ENCODE data around the gene GMIP.

GMIP gene

DNA sequence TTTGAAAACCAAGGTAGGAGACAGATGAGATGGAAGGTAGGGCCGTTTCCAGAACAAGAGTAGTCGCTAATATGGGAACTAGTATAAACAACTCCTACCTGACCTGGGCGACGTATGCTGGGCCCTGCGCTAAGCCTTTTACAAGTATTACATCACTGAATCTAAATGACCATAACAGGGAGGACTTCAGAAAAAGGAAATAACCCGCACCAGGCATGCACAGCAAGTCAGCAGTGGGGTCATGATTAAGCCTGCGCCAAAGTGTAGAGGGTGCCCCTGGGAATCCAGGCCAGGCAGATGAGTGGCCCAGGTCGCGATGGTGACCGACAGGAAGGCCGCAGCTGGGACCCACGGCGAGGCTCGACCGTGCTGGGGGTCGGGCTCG is 19.4 kb upstream of the GMIP start:
- TF ChIP-seq, protein P1, sequence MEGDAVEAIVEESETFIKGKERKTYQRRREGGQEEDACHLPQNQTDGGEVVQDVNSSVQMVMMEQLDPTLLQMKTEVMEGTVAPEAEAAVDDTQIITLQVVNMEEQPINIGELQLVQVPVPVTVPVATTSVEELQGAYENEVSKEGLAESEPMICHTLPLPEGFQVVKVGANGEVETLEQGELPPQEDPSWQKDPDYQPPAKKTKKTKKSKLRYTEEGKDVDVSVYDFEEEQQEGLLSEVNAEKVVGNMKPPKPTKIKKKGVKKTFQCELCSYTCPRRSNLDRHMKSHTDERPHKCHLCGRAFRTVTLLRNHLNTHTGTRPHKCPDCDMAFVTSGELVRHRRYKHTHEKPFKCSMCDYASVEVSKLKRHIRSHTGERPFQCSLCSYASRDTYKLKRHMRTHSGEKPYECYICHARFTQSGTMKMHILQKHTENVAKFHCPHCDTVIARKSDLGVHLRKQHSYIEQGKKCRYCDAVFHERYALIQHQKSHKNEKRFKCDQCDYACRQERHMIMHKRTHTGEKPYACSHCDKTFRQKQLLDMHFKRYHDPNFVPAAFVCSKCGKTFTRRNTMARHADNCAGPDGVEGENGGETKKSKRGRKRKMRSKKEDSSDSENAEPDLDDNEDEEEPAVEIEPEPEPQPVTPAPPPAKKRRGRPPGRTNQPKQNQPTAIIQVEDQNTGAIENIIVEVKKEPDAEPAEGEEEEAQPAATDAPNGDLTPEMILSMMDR (IDR thresholded peaks at IDR 0.05; ENCODE audit: extremely low read depth, missing control alignments): no peak
- no peak for DNase-seq (ENCODE audit: low spot score)

DNA sequence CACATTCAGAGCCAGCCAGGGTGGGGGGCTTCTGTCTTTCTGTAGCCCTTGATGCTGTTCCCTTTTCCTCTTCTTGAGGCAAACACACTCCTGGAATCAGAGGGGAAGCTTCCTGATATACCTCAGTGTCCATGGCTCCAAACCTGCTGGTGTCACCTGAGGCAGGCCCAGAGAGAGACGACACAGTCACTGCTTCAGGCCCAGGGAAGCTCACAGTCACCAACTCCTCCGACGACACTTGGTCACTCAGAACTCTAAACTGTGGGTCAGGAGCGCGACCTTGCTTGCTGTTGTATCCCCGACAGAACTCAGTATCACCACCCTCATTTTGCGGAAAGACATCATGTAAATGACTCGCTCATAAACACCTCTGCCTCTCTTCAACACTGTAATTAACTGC is 18.9 kb upstream of the GMIP start:
- TF ChIP-seq, protein P1 (IDR thresholded peaks at IDR 0.05; ENCODE audit: extremely low read depth, missing control alignments): no peak
- DNase-seq (ENCODE audit: low spot score): no peak

DNA sequence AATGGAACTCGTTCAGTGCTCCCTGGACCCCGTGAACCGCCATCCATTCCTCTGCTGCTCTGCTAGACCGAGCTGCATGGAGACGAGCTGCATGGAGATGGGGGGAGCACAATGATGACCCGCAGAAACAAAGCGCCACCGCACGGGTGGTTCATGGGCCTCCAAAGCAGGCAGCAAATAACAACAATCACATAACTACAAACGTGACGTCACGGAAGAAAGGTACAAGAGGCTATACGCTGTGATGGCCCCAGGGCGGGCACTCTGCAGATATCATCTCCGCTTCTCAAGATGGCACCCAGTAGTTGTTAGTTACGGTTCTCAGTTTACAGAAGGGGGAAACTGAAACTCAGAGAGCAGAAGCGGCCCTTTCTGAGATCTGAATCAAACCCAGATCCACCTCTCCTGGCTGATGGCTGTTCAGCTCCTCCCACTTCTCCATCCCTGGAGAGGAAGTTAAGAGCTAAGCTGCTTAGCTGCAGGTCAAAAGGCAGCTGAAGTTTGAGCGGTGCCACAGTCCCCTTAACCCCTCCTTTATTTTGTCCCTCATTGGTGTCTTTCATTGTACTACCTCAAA is 18.3 kb upstream of the GMIP start:
- peak; percentile 84 for DNase-seq (ENCODE audit: low spot score)
- TF ChIP-seq, protein P1 (IDR thresholded peaks at IDR 0.05; ENCODE audit: extremely low read depth, missing control alignments): no peak

DNA sequence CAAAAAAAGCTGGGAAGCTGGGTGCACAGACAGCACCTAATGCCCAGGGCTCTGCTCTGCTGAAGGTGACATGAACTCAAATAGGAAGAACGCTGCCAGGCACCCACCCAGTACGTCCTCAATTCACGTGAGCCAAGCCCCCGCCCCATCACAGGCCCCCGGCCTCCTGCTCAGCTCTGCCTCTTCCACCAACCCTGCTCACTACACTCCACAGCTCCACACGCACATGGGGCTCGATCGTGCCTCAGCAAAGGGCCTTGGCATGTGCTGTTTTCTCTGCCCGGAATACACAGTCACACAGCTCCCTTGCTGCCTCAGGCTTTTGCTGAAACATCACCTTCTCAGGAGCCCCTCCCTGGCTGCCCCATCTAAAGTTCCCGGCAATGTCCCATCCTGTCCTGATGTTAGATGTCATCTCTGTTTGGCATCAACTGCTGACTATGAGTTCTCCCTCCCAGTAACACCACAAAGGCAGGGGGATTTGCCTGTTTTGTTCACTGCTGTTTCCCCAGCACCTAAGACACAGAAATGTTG is 17.8 kb upstream of the GMIP start:
- TF ChIP-seq, protein P1 (IDR thresholded peaks at IDR 0.05; ENCODE audit: extremely low read depth, missing control alignments): no peak
- no peak for DNase-seq (ENCODE audit: low spot score)

DNA sequence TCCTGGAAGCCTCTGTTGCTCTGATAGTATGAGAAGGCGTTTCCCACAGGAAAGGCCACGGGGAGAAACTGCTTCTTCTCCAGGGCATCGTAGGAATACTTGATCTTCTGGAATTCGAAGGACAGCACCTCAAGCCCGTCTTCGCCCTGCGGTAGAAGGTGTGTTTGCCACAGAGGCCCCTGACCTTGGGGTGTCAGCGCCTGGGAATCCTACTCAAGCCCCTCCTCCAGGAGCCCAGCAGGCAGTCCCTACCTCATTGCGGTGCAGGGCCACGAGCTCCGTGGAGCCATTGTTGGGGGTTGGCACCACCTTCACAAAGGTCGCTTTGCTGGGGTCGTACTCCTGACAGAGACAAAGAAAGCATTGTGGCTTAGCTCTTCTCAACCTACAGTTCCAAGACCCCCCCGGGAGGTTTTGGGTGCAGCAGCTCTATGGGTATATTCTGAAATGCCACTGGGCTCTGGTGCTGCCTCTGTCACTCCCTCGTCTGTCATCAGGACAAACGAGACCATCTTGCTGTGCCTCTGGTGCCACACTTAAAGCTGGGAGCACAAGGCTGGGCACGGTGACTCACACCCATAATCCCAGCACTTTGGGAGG is 16.3 kb upstream of the GMIP start:
- no peak for DNase-seq (ENCODE audit: low spot score)
- TF ChIP-seq, protein P1 (IDR thresholded peaks at IDR 0.05; ENCODE audit: extremely low read depth, missing control alignments): no peak

DNA sequence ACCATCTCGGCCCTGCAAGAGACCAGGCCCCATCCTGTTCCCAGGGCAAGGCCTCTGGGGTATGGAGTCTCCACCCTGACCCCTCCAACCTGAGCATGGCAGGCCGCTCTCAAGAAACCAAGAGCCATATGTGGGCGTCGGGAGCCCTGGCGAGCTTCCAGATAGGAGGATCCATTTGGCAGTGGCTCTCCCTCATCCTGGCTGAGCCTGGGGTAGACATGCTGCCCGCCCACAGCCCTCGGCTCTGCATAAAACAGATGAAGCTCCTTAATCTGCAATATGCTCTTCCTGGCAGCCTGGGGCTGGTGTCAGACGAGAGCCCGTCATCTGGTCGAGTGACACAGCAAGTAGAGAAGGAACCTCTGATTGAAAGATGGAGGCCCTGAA is 13.9 kb upstream of the GMIP start:
- DNase-seq (ENCODE audit: low spot score): no peak
- TF ChIP-seq, protein P1 (IDR thresholded peaks at IDR 0.05; ENCODE audit: extremely low read depth, missing control alignments): no peak

DNA sequence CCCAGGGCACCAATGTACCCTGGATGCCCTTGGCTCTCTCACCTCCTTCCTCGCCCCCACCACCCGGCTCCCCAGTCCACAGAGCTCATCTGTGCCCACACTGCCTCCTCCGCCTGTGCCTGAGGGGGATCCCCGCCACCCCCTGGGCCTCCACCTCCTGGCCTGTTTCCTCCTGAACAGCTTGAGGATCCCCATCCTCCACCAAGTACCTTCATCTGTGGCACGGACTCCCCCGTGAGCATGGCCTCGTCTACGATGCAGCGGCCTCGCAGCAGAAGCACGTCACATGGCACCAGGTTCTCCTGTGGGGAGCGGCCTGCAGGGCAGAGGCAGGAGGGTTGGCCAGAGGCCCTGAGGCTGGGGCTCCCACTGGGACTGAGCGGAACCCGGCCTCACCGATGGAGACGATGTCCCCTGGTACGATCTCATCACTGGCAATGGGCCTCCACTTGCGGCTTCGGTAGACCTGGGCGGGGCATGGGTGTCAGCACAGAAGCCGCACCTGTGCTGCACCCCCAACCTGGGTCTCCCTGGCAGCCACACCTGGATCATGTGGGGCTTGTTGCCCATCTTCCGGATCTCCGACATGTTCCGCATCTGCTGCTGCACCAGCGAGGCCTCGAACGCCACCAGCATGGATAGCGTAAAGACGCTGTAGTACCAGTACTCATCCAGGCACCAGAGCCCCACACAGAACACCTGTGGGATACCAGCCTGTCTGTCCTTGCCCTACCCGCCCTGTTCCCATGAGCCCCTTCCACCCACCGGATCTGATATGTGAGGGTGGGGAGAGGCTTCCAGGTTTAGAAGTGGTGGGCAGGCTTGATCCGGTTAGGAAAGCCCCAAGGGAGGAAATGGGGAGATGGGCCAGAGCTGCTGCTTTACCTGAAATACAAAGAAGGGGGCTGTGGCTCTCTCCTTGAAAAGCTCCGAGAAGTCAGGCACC is 13.3 kb upstream of the GMIP start:
- DNase-seq (ENCODE audit: low spot score): no peak
- TF ChIP-seq, protein P1 (IDR thresholded peaks at IDR 0.05; ENCODE audit: extremely low read depth, missing control alignments): no peak
